ENCODE results near the gene DIRAS2.

Gene DIRAS2

GRCh38 chr9:90631964-90632363 is 10.7 kb downstream of the DIRAS2 start:
- Histone ChIP-seq H3K27me3 (no peaks in the 10 kb centered on the region), H3K36me3 (no peaks in the 10 kb centered on the region), H3K4me1 (no peaks in the 10 kb centered on the region), H3K4me3 (ENCODE audit: low read depth, low read length) (no peak overlapping the region), H3K9me3 (no peaks in the 10 kb centered on the region)
- no peak for TF ChIP-seq CTCF (IDR thresholded peaks at IDR 0.05; ENCODE audit: low read depth, low read length)
- no peak for DNase-seq

- no peaks in the 10 kb centered on the region for H3K36me3 ChIP-seq
- no peak for TF ChIP-seq CTCF (IDR thresholded peaks at IDR 0.05; ENCODE audit: low read depth, low read length)
- no peaks in the 10 kb centered on the region for H3K9me3 ChIP-seq
- H3K4me1 ChIP-seq = no peaks in the 10 kb centered on the region
- no peak for DNase-seq
- H3K27me3 ChIP-seq = no peaks in the 10 kb centered on the region
- no peak overlapping the region for H3K4me3 ChIP-seq (ENCODE audit: low read depth, low read length)
Observed at GRCh38 chr9:90629991-90630390, 12.6 kb downstream of the DIRAS2 start.

GRCh38 chr9:90629354-90629753 is 13.3 kb downstream of the DIRAS2 start:
- no peak overlapping the region for H3K4me3 ChIP-seq (ENCODE audit: low read depth, low read length)
- H3K27me3 ChIP-seq = no peaks in the 10 kb centered on the region
- H3K9me3 ChIP-seq = no peaks in the 10 kb centered on the region
- DNase-seq = no peak
- no peak for TF ChIP-seq CTCF (IDR thresholded peaks at IDR 0.05; ENCODE audit: low read depth, low read length)
- H3K4me1 ChIP-seq = no peaks in the 10 kb centered on the region
- no peaks in the 10 kb centered on the region for H3K36me3 ChIP-seq

GRCh38 chr9:90616806-90617205 is 25.8 kb downstream of the DIRAS2 start:
- H3K4me1 ChIP-seq = no peaks in the 10 kb centered on the region
- no peak for TF ChIP-seq CTCF (IDR thresholded peaks at IDR 0.05; ENCODE audit: low read depth, low read length)
- no peak for DNase-seq
- no peaks in the 10 kb centered on the region for H3K36me3 ChIP-seq
- no peaks in the 10 kb centered on the region for H3K9me3 ChIP-seq
- H3K27me3 ChIP-seq = no peaks in the 10 kb centered on the region; the same call in 1 of the 2 replicates
- H3K4me3 ChIP-seq (ENCODE audit: low read depth, low read length) = no peak overlapping the region

- no peaks in the 10 kb centered on the region for H3K4me1 ChIP-seq
- DNase-seq = no peak
- H3K9me3 ChIP-seq = no peaks in the 10 kb centered on the region
- H3K27me3 ChIP-seq = no peaks in the 10 kb centered on the region; the same call in 1 of the 2 replicates
- H3K36me3 ChIP-seq = no peaks in the 10 kb centered on the region
- H3K4me3 ChIP-seq (ENCODE audit: low read depth, low read length) = no peak overlapping the region
- TF ChIP-seq CTCF (IDR thresholded peaks at IDR 0.05; ENCODE audit: low read depth, low read length) = no peak
Observed at GRCh38 chr9:90613502-90613901, 29.1 kb downstream of the DIRAS2 start.

GRCh38 chr9:90612957-90613356 is 29.7 kb downstream of the DIRAS2 start:
- Histone ChIP-seq H3K36me3 (no peaks in the 10 kb centered on the region), H3K27me3 (no peaks in the 10 kb centered on the region; the same call in 1 of the 2 replicates), H3K4me3 (ENCODE audit: low read depth, low read length) (no peak overlapping the region), H3K4me1 (peaks cover 2% of the 10 kb centered on the region), H3K9me3 (no peaks in the 10 kb centered on the region)
- 0 out of 2 replicates have a peak, but pooled peaks have one; percentile 3 for TF ChIP-seq CTCF (IDR thresholded peaks at IDR 0.05; ENCODE audit: low read depth, low read length)
- no peak for DNase-seq
